GM12878 (cell line): ENCODE data around the gene GINS1.

ENCODE experiments used
- CBX3 ChIP-seq: fragments of 200-600 bp; sonication (generic); IDR thresholded peaks from 2 replicates; pipeline ENCODE4 v1.6.1; 2016; ENCODE audit warnings: low read depth, borderline replicate concordance
- CREM ChIP-seq: IDR thresholded peaks from 2 replicates; pipeline ENCODE4 v1.6.1; 2014; ENCODE audit warnings: antibody characterized with exemption, low read depth
- CTCF ChIP-seq, 3 experiments: IDR thresholded peaks in 2 of 3; conservative IDR thresholded peaks in 1 of 3; 2 replicates each; pipeline ENCODE4 v1.5.1; 2011; ENCODE audit warnings: low read depth in 3 of 3, low read length in 3 of 3, mild to moderate bottlenecking in 3 of 3, control low read depth in 2 of 3, moderate library complexity in 2 of 3, inconsistent platforms in 1 of 3, mixed read lengths in 1 of 3; ENCODE audit not compliant: control insufficient read depth in 2 of 3, insufficient read depth in 1 of 3; ENCODE audit errors: extremely low read depth in 1 of 3
- EGR1 ChIP-seq, 2 experiments: IDR thresholded peaks; 1 replicate in 1 of 2; 2 replicates in 1 of 2; pipeline ENCODE4 v1.6.1; 2011 to 2012; ENCODE audit warnings: low read depth in 2 of 2, low read length in 2 of 2, borderline replicate concordance in 1 of 2, mild to moderate bottlenecking in 1 of 2, moderate library complexity in 1 of 2
- ELK1 ChIP-seq: IDR thresholded peaks from 2 replicates; pipeline ENCODE4 v1.6.1; 2012; ENCODE audit warnings: low read depth, low read length, improper control_type of control experiment
- EZH2 ChIP-seq: IDR thresholded peaks from 2 replicates; pipeline ENCODE4 v1.6.1; 2012; ENCODE audit warnings: low read depth, mild to moderate bottlenecking, control low read depth, inconsistent platforms, low read length, borderline replicate concordance; ENCODE audit not compliant: control insufficient read depth
- SMAD1 ChIP-seq: fragments of 450-650 bp; IDR thresholded peaks from 2 replicates; pipeline ENCODE4 v1.6.1; 2018; ENCODE audit warnings: mild to moderate bottlenecking, low read depth; ENCODE audit not compliant: partially characterized antibody

GRCh38 chr20:25487306-25487705, 79.8 kb downstream of the GINS1 start:
- TF ChIP-seq CREM (no peak), EZH2 (no peak), ELK1 (no peak), CBX3 (no peak), SMAD1 (no peak), CTCF (IDR thresholded peaks at IDR 0.05 in 2 of 3, conservative IDR thresholded peaks at IDR 0.05 in 1 of 3; ENCODE audit: control insufficient read depth in 2 of 3, extremely low read depth in 1 of 3, insufficient read depth in 1 of 3, low read depth in 3 of 3, low read length in 3 of 3) (no peak), EGR1 (IDR thresholded peaks at IDR 0.05; ENCODE audit: borderline replicate concordance in 1 of 2, low read depth in 2 of 2, low read length in 2 of 2) (no peak)
